Panc1 (cell line): ENCODE measurements around the gene CX3CL1. TPM values are rescaled to one million over a fixed set of nuclear protein-coding genes. Genes with fewer than 3 reads are reported as not detected.

Source experiments
- ATAC-seq: fragments of 200-7000 bp; cut with Tn5 transposase; 2 replicates; pipeline ENCODE4 v1.9.1; 2020; ENCODE audit warnings: mild to moderate bottlenecking, moderate library complexity
- BruUV-seq: library from RNA; stranded (reverse); fragments of 400-500 nt; replicated peaks from 2 replicates; lab custom pipeline; 2021; lab: Mats Ljungman, UMichigan
- CTCF ChIA-PET: fragments of 300-600 bp; sonication (Branson Sonifier 250); formaldehyde crosslinking; loops from one replicate; lab custom pipeline; 2022; ENCODE audit warnings: antibody characterized with exemption; lab: Charles Lee
- POLR2A ChIA-PET: fragments of 300-600 bp; sonication (Branson Sonifier 250); formaldehyde crosslinking; loops from one replicate; lab custom pipeline; 2022; ENCODE audit warnings: antibody characterized with exemption; lab: Charles Lee
- DNase-seq: peaks from one replicate; pipeline ENCODE4 v3.0.0-alpha.2; 2010; ENCODE audit warnings: low read depth, low spot score
- H3K27ac ChIP-seq: 2 replicates; pipeline ENCODE4 v1.5.1; 2011; ENCODE audit warnings: mild to moderate bottlenecking, low read length, inconsistent platforms
- H3K27me3 ChIP-seq: fragments of 200-500 bp; sonication (Bioruptor generic); 2 replicates; pipeline ENCODE4 v1.6.0; 2014; ENCODE audit warnings: low read length, inconsistent platforms; ENCODE audit not compliant: control insufficient read depth, insufficient read depth
- H3K36me3 ChIP-seq: fragments of 200-500 bp; sonication (Bioruptor generic); 2 replicates; pipeline ENCODE4 v1.5.1; 2014; ENCODE audit warnings: inconsistent platforms, mild to moderate bottlenecking, low read length, moderate library complexity; ENCODE audit not compliant: control insufficient read depth, insufficient read depth
- H3K4me1 ChIP-seq: 2 replicates; pipeline ENCODE4 v1.5.1; 2011; ENCODE audit warnings: inconsistent platforms, mild to moderate bottlenecking, low read length, moderate library complexity; ENCODE audit not compliant: control insufficient read depth, insufficient read depth
- H3K4me3 ChIP-seq, 2 experiments: 2 replicates each; pipeline ENCODE4 v1.5.1; 2011 to 2012; ENCODE audit warnings: low read depth in 2 of 2, low read length in 2 of 2, mild to moderate bottlenecking in 2 of 2, inconsistent platforms in 1 of 2, moderate library complexity in 1 of 2
- H3K9me3 ChIP-seq: fragments of 200-500 bp; sonication (Bioruptor generic); 2 replicates; pipeline ENCODE4 v1.5.1; 2014; ENCODE audit warnings: low read depth, mild to moderate bottlenecking, inconsistent platforms, low read length, moderate library complexity; ENCODE audit not compliant: control insufficient read depth, insufficient read depth
- POLR2AphosphoS5 ChIP-seq: IDR thresholded peaks from 2 replicates; pipeline ENCODE4 v1.6.1; 2012; ENCODE audit warnings: mild to moderate bottlenecking, low read depth, low read length, moderate library complexity
- SIN3A ChIP-seq: IDR thresholded peaks from 2 replicates; pipeline ENCODE4 v1.6.1; 2012; ENCODE audit warnings: low read depth, mild to moderate bottlenecking, low read length, moderate library complexity, borderline replicate concordance; ENCODE audit not compliant: insufficient read depth
- TCF7L2 ChIP-seq: IDR thresholded peaks from 2 replicates; pipeline ENCODE4 v1.6.1; 2011; ENCODE audit warnings: mild to moderate bottlenecking, low read depth, low read length, inconsistent platforms
- in situ Hi-C: cut with HindIII; loops from 2 replicates; pipeline ENCODE4 v1.10.0; 2016; ENCODE audit warnings: low sequenced_read_pairs, low pct_unique_long_range_greater_than_20kb
- intact Hi-C: fragments of 100-400 bp; cut with micrococcal nuclease; formaldehyde crosslinking; loops from one replicate; pipeline ENCODE4 v1.10.0; 2022; ENCODE audit not compliant: unreplicated experiment
- total RNA-seq: library from RNA; stranded (reverse); gene quantifications from one replicate; pipeline ENCODE4 v1.2.1, GENCODE V29; 2021; ENCODE audit not compliant: unreplicated experiment
- TF ChIP-seq, protein P1 (sequence below), 2 experiments: IDR thresholded peaks; 2 replicates each; pipeline ENCODE4 v1.6.1; 2011 to 2012; ENCODE audit warnings: low read depth in 2 of 2, control low read depth in 1 of 2, low read length in 1 of 2, mild to moderate bottlenecking in 1 of 2, moderate library complexity in 1 of 2; ENCODE audit not compliant: insufficient read depth in 1 of 2
- TF ChIP-seq, protein P2 (sequence below): fragments of 450-650 bp; IDR thresholded peaks from 2 replicates; pipeline ENCODE4 v1.5.1; 2017; ENCODE audit warnings: mild to moderate bottlenecking

CX3CL1 gene
- total RNA-seq, 1 experiment from 2014 or later = 21.8 TPM

DNA sequence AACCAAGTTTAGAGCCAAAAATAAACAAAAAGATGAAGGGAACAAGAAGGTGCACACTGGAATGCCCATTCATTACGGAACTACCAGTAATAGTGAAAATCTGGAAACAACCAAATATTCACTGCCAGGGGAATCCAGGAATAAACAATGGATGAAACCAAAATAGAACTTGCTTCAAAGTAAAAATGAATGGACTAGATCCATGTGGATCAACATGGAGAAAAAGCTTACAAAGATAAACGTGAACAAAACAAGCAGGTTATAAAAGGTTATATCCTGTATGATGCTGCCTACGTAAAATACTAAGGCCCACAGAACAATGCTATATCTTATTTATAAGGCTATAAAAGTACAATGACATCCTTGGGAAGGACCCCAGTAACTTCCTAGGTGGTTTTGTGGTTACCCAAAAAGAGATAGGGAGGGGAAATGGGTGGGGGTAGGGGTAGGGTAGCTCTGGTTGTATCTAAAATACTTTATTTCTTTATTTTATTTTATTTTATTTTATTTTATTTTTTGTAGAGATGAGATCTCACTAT, 26.6 kb upstream of the CX3CL1 start:
- no TSS peak for BruUV-seq
- intact Hi-C loops (no loop called here), in situ Hi-C loops (no loop called here)
- H3K4me3 ChIP-seq = no peak overlapping the region
- no peak overlapping the region for H3K27ac ChIP-seq
- no peaks in the 10 kb centered on the region for H3K27me3 ChIP-seq
- ATAC-seq (no peak), DNase-seq (no peak)
- POLR2A ChIA-PET = no interaction called here
- H3K9me3 ChIP-seq = no peaks in the 10 kb centered on the region
- CTCF ChIA-PET = no interaction called here
- TF ChIP-seq, protein P1, sequence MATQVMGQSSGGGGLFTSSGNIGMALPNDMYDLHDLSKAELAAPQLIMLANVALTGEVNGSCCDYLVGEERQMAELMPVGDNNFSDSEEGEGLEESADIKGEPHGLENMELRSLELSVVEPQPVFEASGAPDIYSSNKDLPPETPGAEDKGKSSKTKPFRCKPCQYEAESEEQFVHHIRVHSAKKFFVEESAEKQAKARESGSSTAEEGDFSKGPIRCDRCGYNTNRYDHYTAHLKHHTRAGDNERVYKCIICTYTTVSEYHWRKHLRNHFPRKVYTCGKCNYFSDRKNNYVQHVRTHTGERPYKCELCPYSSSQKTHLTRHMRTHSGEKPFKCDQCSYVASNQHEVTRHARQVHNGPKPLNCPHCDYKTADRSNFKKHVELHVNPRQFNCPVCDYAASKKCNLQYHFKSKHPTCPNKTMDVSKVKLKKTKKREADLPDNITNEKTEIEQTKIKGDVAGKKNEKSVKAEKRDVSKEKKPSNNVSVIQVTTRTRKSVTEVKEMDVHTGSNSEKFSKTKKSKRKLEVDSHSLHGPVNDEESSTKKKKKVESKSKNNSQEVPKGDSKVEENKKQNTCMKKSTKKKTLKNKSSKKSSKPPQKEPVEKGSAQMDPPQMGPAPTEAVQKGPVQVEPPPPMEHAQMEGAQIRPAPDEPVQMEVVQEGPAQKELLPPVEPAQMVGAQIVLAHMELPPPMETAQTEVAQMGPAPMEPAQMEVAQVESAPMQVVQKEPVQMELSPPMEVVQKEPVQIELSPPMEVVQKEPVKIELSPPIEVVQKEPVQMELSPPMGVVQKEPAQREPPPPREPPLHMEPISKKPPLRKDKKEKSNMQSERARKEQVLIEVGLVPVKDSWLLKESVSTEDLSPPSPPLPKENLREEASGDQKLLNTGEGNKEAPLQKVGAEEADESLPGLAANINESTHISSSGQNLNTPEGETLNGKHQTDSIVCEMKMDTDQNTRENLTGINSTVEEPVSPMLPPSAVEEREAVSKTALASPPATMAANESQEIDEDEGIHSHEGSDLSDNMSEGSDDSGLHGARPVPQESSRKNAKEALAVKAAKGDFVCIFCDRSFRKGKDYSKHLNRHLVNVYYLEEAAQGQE (IDR thresholded peaks at IDR 0.05; ENCODE audit: insufficient read depth in 1 of 2, low read depth in 2 of 2, low read length in 1 of 2) = no peak
- TF ChIP-seq, protein P2, sequence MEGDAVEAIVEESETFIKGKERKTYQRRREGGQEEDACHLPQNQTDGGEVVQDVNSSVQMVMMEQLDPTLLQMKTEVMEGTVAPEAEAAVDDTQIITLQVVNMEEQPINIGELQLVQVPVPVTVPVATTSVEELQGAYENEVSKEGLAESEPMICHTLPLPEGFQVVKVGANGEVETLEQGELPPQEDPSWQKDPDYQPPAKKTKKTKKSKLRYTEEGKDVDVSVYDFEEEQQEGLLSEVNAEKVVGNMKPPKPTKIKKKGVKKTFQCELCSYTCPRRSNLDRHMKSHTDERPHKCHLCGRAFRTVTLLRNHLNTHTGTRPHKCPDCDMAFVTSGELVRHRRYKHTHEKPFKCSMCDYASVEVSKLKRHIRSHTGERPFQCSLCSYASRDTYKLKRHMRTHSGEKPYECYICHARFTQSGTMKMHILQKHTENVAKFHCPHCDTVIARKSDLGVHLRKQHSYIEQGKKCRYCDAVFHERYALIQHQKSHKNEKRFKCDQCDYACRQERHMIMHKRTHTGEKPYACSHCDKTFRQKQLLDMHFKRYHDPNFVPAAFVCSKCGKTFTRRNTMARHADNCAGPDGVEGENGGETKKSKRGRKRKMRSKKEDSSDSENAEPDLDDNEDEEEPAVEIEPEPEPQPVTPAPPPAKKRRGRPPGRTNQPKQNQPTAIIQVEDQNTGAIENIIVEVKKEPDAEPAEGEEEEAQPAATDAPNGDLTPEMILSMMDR = no peak
- TF ChIP-seq TCF7L2 = no peak
- no peak for TF ChIP-seq POLR2AphosphoS5
- no peak for TF ChIP-seq SIN3A
- no peaks in the 10 kb centered on the region for H3K36me3 ChIP-seq
- H3K4me1 ChIP-seq = no peaks in the 10 kb centered on the region

DNA sequence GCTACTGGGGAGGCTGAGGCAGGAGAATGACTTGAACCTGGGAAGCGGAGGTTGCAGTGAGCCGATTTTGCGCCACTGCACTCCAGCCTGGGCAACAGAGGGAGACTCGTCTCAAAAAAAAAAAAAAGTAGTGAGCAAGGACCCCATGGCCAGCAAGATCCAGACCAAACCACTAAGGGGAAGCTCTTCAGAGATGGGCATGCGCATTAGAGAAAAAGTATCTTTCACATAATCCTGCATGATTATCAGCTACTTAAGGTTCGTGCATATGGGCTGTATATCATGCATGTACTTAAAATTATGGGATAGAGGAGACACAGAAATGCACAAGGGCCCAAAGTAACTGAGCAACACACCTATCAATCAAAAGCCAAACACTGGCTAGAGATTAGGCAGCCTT, 24.4 kb upstream of the CX3CL1 start:
- ChIA-PET CTCF (no interaction called here), POLR2A (no interaction called here)
- Histone ChIP-seq H3K27me3 (no peaks in the 10 kb centered on the region), H3K4me3 (no peak overlapping the region), H3K27ac (no peak overlapping the region), H3K36me3 (no peaks in the 10 kb centered on the region), H3K9me3 (no peaks in the 10 kb centered on the region), H3K4me1 (no peaks in the 10 kb centered on the region)
- DNase-seq (no peak), ATAC-seq (no peak)
- intact Hi-C loops (no loop called here), in situ Hi-C loops (no loop called here)
- no TSS peak for BruUV-seq
- TF ChIP-seq, protein P2 = no peak
- TF ChIP-seq SIN3A = no peak
- no peak for TF ChIP-seq TCF7L2
- no peak for TF ChIP-seq POLR2AphosphoS5
- TF ChIP-seq, protein P1 (IDR thresholded peaks at IDR 0.05; ENCODE audit: insufficient read depth in 1 of 2, low read depth in 2 of 2, low read length in 1 of 2) = no peak
